HG03521 (cell line): ENCODE results near the gene NELFE.
"Not testable (repeated sequence)": the region's sequence is repeated elsewhere in the genome, so short reads cannot be mapped to it uniquely, and the experiment has no call there.

Experiments used
- ATAC-seq: cut with Tn5 transposase; IDR thresholded peaks from one replicate; pipeline ENCODE4 v1.9.1; 2021; ENCODE audit warnings: mild to moderate bottlenecking, moderate library complexity; ENCODE audit not compliant: unreplicated experiment

The NELFE gene

DNA sequence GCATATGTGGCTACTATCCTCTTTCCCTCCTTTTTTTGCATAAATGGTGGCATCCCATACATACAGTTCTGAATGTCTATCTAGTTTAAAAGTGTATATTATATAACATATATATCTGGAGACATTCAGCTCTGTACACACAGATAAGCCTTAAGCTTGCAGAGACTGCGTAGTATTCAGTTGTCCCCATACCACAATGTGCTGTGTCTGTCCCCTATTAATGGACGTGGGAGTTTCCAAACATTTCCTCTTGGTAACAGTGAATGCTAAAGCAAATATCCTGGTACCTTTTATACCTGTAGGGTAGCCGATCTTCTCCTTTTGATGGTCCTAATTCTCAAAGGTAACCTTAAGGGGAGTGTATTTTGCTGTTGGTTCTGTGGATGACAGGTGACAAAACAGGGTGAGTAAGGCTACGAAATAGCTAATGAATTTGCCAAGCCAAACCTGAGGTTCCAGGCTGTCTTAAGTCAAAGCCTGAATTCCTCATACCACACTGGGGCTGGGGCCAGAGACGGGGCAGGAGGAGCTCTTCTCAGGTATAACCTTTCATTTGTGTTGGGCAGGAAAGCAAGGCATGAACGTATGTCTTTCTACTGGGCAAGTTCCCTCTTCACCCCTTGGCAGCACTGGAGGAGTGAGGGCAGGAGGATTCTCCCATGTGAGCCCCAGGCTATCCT, 39.0 kb downstream of the NELFE start:
- ATAC-seq, result no peak

DNA sequence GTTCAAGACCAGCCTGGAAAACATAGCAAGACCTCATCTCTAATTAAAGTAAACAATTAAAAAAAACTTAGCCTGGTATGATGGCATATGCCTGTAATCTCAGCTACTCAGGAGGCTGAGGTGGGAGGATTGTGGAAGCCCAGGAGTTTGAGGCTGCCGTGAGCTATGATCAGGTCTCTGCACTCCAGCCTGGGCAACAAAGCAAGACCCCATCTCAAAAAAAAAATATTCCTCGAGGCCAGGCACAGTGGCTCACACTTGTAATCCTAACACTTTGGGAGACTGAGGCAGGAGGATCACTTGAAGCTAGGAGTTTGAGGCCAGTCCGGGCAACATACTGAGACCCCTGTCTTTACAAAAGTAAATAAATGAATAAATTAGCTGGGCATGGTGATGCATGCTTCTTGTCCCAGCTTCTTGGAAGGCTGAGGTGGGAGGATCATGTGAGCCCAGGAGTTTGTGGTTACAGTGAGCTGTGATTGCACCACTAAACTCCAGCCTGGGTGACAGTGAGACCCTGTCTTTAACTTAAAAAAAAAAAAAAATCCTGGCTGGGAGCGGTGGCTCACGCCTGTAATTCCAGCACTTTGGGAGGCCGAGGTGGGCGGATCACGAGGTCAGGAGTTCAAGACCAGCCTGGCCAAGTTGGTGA, 40.6 kb downstream of the NELFE start:
- no peak for ATAC-seq

- no peak for ATAC-seq
Measured at GRCh38 chr6:31915756-31916155, 43.0 kb downstream of the NELFE start.

DNA sequence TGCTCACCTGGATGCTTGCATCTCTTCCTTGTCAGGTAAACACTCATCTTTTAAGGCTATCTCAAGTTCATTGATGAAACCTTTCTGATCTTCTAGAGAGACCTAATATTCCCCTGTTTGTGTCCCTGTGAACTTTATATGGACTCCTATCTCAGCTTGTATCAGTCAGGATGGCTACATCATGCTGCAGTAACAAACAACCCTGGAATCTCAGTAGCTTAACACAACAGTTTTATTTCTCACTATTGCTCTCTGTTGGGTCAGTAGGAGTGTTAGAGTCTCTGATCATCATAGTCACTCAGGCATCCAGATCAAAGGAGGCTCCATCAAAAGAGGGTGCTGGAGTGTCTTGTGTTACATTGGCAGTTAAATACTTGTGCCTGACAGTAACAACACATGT, 43.4 kb downstream of the NELFE start:
- no peak for ATAC-seq

DNA sequence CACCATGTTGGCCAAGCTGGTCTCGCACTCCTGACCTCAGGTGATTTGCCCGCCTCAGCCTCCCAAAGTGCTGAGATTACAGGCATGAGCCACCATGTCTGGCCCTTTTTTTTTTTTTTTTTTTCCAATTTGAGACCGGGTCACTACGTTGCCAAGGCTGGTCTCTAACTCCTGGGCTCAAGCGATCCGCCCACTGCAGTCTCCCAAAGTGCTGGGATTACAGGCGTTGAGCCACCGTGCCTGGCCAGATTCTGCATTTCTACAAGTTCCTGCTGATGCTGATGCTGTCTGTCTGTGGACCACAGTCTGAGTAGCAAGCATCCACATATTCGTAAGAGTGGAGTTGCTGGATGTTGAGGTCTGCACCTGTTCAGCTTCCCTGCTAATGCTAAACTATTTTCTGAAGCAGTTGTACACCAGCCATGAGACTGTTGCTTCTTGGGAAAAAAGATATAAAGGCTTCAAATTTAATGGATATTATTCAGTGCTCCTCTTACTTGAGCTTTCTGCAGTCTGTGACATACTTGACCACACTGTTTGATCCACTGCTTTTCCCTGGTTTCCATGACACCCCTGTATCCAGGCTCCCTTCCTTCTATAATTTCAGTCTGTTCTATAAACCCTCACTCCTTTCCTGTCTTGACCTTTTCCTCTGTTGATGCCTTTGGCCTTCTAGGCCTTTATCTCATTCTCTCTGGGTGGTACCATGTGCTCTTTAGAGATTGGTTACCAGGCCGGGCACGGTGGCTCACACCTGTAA, 46.8 kb downstream of the NELFE start:
- no peak for ATAC-seq

GRCh38 chr6:31909298-31909697, 49.5 kb downstream of the NELFE start:
- ATAC-seq, result not testable (repeated sequence)

GRCh38 chr6:31908791-31909190, 50.0 kb downstream of the NELFE start:
- peak; percentile 80 for ATAC-seq

- ATAC-seq, result not testable (repeated sequence)
Measured at GRCh38 chr6:31908255-31908654, 50.5 kb downstream of the NELFE start.

DNA sequence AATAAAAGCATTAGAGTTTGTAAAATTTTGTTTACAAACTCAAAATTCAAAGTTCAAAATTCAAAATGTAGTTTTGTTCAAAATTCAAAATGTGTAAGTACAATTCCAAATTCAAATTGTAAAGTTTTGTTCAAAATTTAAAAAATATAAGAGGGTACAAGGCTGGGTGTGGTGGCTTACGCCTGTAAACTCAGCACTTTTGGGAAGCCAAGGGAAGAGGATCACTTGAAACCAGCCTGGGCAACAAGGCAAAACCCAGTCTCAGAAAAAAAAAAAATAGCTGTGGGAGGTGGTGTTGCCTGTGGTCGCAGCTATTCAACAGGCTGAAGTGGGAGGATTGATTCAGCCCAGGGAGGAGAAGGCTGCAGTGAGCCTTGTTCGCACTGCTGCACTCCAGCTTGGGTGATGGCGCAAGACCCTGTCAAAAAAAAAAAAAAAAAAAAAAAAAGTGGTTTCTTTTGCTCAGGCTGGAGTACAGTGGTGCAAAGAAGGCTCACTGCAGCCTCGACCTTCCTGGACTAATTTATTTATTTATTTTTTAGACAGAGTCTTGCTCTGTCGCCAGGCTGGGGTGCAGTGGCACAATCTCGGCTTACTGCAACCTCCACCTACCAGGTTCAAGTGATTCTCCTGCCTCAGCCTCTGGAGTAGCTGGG, 51.5 kb downstream of the NELFE start:
- no peak for ATAC-seq

DNA sequence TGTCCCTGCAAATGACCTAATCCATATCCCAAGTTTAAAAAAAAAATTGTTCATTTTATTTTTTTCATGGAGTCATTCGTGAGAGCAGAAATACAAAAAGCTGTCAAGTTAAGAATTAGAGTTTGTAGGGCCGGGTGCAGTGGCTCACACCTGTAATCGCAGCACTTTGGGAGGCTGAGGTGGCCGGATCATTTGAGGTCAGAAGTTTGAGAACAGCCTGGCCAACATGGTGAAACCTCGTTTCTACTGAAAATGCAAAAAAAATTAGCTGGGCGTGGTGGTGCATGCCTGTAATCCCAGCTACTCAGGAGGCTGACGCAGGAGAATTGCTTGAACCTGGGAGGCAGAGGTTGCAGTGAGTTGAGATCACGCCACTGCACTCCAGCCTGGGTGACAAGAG, 52.0 kb downstream of the NELFE start:
- ATAC-seq, result not testable (repeated sequence)

DNA sequence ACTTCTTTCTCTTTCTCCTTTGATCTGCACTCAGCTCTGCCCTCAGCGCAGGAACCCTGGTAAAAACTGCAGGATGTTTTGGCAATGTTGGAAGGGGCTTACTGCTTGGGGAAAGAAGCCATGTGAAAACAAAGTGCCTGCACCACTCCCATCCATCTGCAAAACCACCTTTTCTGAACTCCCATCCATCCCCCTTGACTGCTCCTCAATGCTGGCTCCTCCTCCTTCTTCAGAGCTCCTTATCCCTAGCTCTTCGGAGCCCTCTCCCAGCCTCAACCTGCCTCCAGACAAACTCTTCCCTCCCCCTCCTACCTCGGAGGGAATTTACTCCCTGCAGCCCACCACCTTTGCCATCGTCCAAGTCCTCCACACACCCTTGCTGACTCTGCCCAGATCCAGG, 52.6 kb downstream of the NELFE start:
- no peak for ATAC-seq

DNA sequence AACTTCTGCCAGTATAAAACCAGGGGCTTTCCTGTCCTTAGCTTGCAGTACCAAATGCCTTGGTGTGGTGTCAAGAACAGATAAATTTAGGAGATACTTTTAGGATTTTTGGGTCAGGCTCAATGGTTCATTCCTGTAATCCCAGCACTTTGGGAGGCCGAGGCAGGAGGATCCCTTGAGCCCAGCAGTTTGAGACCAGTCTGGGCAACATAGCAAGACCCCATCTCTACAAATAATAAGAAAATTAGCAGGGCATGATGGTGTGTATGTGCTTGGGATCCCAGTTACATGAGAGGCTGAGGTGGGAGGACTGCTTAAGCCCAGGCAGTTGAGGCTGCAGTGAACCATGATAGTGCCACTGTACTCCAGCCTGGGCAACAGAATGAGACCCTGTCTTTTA, 53.7 kb downstream of the NELFE start:
- no peak for ATAC-seq

DNA sequence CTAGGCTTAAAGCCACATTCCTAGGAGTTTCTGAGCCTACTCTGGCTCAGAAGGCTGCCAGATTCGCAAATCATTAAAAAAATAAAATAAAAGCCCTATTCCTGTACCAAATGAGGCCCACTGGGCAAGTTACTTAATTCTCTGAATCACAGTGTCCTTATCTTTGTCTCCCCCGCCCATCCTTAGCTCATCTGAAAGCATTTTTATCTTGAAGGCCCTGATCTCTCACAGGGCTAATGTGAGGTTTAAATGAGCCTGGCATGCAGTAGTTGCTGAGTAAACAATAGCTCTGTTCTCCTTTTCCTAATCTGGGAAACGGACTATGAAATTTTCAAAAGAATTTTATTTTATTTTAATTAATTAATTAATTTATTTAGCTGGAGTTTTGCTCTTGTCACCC, 54.8 kb downstream of the NELFE start:
- no peak for ATAC-seq
